NT2/D1 (cell line): ENCODE data around the gene TRIM72.
"Not testable (repeated sequence)": the region's sequence is repeated elsewhere in the genome, so short reads cannot be mapped to it uniquely, and the experiment has no call there.

ENCODE experiments used
- DNase-seq: peaks from one replicate; pipeline ENCODE4 v3.0.0-alpha.2; 2011; ENCODE audit warnings: low read depth, low spot score
- H3K27me3 ChIP-seq: 2 replicates; pipeline ENCODE4 v1.6.0; 2011; ENCODE audit warnings: mild to moderate bottlenecking; ENCODE audit not compliant: insufficient read length, insufficient read depth
- H3K36me3 ChIP-seq: 2 replicates; pipeline ENCODE4 v1.6.1; 2011; ENCODE audit warnings: mild to moderate bottlenecking, low read length, mixed read lengths; ENCODE audit not compliant: insufficient read depth, insufficient read length
- H3K4me1 ChIP-seq: 2 replicates; pipeline ENCODE4 v1.5.1; 2011; ENCODE audit not compliant: insufficient read depth, insufficient read length
- H3K4me3 ChIP-seq: 2 replicates; pipeline ENCODE4 v1.5.1; 2011; ENCODE audit warnings: low read depth; ENCODE audit not compliant: insufficient read length
- H3K9ac ChIP-seq: 2 replicates; pipeline ENCODE4 v1.6.0; 2011; ENCODE audit warnings: low read depth; ENCODE audit not compliant: insufficient read length
- H3K9me3 ChIP-seq: 2 replicates; pipeline ENCODE4 v1.5.1; 2011; ENCODE audit warnings: mild to moderate bottlenecking, low read length; ENCODE audit not compliant: insufficient read depth
- SUZ12 ChIP-seq: IDR thresholded peaks from 2 replicates; pipeline ENCODE4 v1.6.1; 2011; ENCODE audit not compliant: insufficient read length, insufficient read depth; ENCODE audit errors: extremely low read depth
- YY1 ChIP-seq: IDR thresholded peaks from 2 replicates; pipeline ENCODE4 v1.6.1; 2011; ENCODE audit not compliant: insufficient read length, insufficient read depth
- ZNF274 ChIP-seq: IDR thresholded peaks from 2 replicates; pipeline ENCODE4 v1.6.1; 2011; ENCODE audit warnings: mild to moderate bottlenecking, low read depth, low read length

Gene TRIM72

GRCh38 chr16:31267332-31268032 lies 53.6 kb downstream of the TRIM72 start:
- Histone ChIP-seq H3K36me3 (no peaks in the 10 kb centered on the region), H3K27me3 (no peaks in the 10 kb centered on the region), H3K4me3 (no peak overlapping the region), H3K4me1 (peaks cover 4% of the 10 kb centered on the region), H3K9ac (no peak overlapping the region), H3K9me3 (no peaks in the 10 kb centered on the region)
- no peak for DNase-seq
- no peak for TF ChIP-seq YY1
- no peak for TF ChIP-seq ZNF274
- TF ChIP-seq SUZ12: no peak

GRCh38 chr16:31268033-31268365 lies 54.1 kb downstream of the TRIM72 start:
- Histone ChIP-seq H3K27me3 (no peaks in the 10 kb centered on the region), H3K9me3 (no peaks in the 10 kb centered on the region), H3K36me3 (no peaks in the 10 kb centered on the region), H3K9ac (no peak overlapping the region), H3K4me1 (peaks cover 4% of the 10 kb centered on the region), H3K4me3 (no peak overlapping the region)
- TF ChIP-seq SUZ12: no peak
- no peak for TF ChIP-seq ZNF274
- TF ChIP-seq YY1: no peak
- DNase-seq: no peak

GRCh38 chr16:31268891-31269290 lies 55.0 kb downstream of the TRIM72 start:
- Histone ChIP-seq H3K4me3 (no peak overlapping the region), H3K4me1 (peaks cover 4% of the 10 kb centered on the region), H3K36me3 (no peaks in the 10 kb centered on the region), H3K27me3 (no peaks in the 10 kb centered on the region), H3K9ac (no peak overlapping the region), H3K9me3 (no peaks in the 10 kb centered on the region)
- DNase-seq: no peak
- TF ChIP-seq YY1: no peak
- no peak for TF ChIP-seq SUZ12
- TF ChIP-seq ZNF274: no peak

GRCh38 chr16:31269541-31269940 lies 55.6 kb downstream of the TRIM72 start:
- no peak for DNase-seq
- no peak overlapping the region for H3K4me3 ChIP-seq
- H3K9me3 ChIP-seq: no peaks in the 10 kb centered on the region
- no peak for TF ChIP-seq YY1
- no peak overlapping the region for H3K9ac ChIP-seq
- peaks cover 4% of the 10 kb centered on the region for H3K4me1 ChIP-seq
- no peaks in the 10 kb centered on the region for H3K36me3 ChIP-seq
- no peaks in the 10 kb centered on the region for H3K27me3 ChIP-seq

GRCh38 chr16:31269973-31270372 lies 56.1 kb downstream of the TRIM72 start:
- H3K9me3 ChIP-seq, H3K4me1 ChIP-seq, DNase-seq, H3K36me3 ChIP-seq, H3K27me3 ChIP-seq, H3K4me3 ChIP-seq, H3K9ac ChIP-seq: not testable (repeated sequence)

GRCh38 chr16:31270795-31271194 lies 56.9 kb downstream of the TRIM72 start:
- no peaks in the 10 kb centered on the region for H3K27me3 ChIP-seq
- no peak overlapping the region for H3K4me3 ChIP-seq
- TF ChIP-seq SUZ12 (no peak), YY1 (no peak), ZNF274 (no peak)
- no peak for DNase-seq
- H3K4me1 ChIP-seq: peaks cover 2% of the 10 kb centered on the region
- no peaks in the 10 kb centered on the region for H3K9me3 ChIP-seq
- no peaks in the 10 kb centered on the region for H3K36me3 ChIP-seq
- H3K9ac ChIP-seq: no peak overlapping the region

- no peaks in the 10 kb centered on the region for H3K9me3 ChIP-seq
- TF ChIP-seq YY1 (no peak), ZNF274 (no peak), SUZ12 (no peak)
- no peaks in the 10 kb centered on the region for H3K36me3 ChIP-seq
- peaks cover 2% of the 10 kb centered on the region for H3K4me1 ChIP-seq
- DNase-seq: no peak
- no peak overlapping the region for H3K9ac ChIP-seq
- no peaks in the 10 kb centered on the region for H3K27me3 ChIP-seq
- no peak overlapping the region for H3K4me3 ChIP-seq
These were observed 57.8 kb downstream of the TRIM72 start for GRCh38 chr16:31271621-31272190.

GRCh38 chr16:31273187-31273586 lies 59.3 kb downstream of the TRIM72 start:
- Histone ChIP-seq H3K36me3 (no peaks in the 10 kb centered on the region), H3K9me3 (no peaks in the 10 kb centered on the region), H3K4me3 (no peak overlapping the region), H3K4me1 (no peaks in the 10 kb centered on the region), H3K9ac (no peak overlapping the region), H3K27me3 (no peaks in the 10 kb centered on the region)
- DNase-seq: no peak
- TF ChIP-seq YY1 (no peak), ZNF274 (no peak), SUZ12 (no peak)
